PC-9 (cell line): ENCODE results near the gene LMNTD2. TPM values are rescaled to one million over a fixed set of nuclear protein-coding genes. Genes with fewer than 3 reads are reported as not detected.

Source experiments
- BruUV-seq: library from RNA; stranded (reverse); fragments of 400-500 nt; replicated peaks from 2 replicates; lab custom pipeline; 2021; lab: Mats Ljungman, UMichigan
- CTCF ChIA-PET: fragments of 300-600 bp; sonication (Branson Sonifier 250); formaldehyde crosslinking; loops from one replicate; lab custom pipeline; 2022; ENCODE audit warnings: antibody characterized with exemption; lab: Charles Lee
- POLR2A ChIA-PET: fragments of 300-600 bp; sonication (Branson Sonifier 250); formaldehyde crosslinking; loops from one replicate; lab custom pipeline; 2022; ENCODE audit warnings: antibody characterized with exemption; ENCODE audit not compliant: unreplicated experiment; lab: Charles Lee
- DNase-seq, 2 experiments: peaks; one replicate each; pipeline versions ENCODE4 v3.0.0 to v3.0.0-alpha.2; 2015 to 2022; ENCODE audit warnings: mixed read lengths in 1 of 2
- H2AFZ ChIP-seq: fragments of 200-600 bp; sonication (generic); 2 replicates; pipeline ENCODE4 v1.8.1; 2017; ENCODE audit warnings: antibody characterized with exemption
- H3F3A ChIP-seq: fragments of 200-600 bp; sonication (generic); 2 replicates; pipeline ENCODE4 v1.8.1; 2017; ENCODE audit warnings: antibody characterized with exemption, mild to moderate bottlenecking, low read depth; ENCODE audit not compliant: insufficient read depth
- H3K27ac ChIP-seq: fragments of 200-600 bp; sonication (generic); 2 replicates; pipeline ENCODE4 v1.6.1; 2016; ENCODE audit warnings: mixed run types
- H3K27me3 ChIP-seq: fragments of 200-600 bp; sonication (generic); 2 replicates; pipeline ENCODE4 v1.6.1; 2016; ENCODE audit warnings: low read depth, mixed run types; ENCODE audit not compliant: insufficient read depth
- H3K36me3 ChIP-seq: fragments of 200-600 bp; sonication (generic); 2 replicates; pipeline ENCODE4 v1.6.1; 2016; ENCODE audit warnings: low read depth, mixed run types
- H3K4me1 ChIP-seq: fragments of 200-600 bp; sonication (generic); replicated peaks from 2 replicates; pipeline ENCODE4 v1.6.1; 2016; ENCODE audit warnings: mixed run types; ENCODE audit not compliant: insufficient read depth
- H3K4me2 ChIP-seq: fragments of 200-600 bp; sonication (generic); 2 replicates; pipeline ENCODE4 v1.6.1; 2017; ENCODE audit warnings: mixed run types
- H3K4me3 ChIP-seq: fragments of 200-600 bp; sonication (generic); 2 replicates; pipeline ENCODE4 v1.6.1; 2016; ENCODE audit warnings: mixed run types
- H3K79me2 ChIP-seq: fragments of 200-600 bp; sonication (generic); 2 replicates; pipeline ENCODE4 v1.6.1; 2017; ENCODE audit warnings: low read depth, mixed run types
- H3K9me2 ChIP-seq: fragments of 200-600 bp; sonication (generic); 2 replicates; pipeline ENCODE4 v1.8.1; 2017; ENCODE audit warnings: mild to moderate bottlenecking; ENCODE audit not compliant: insufficient read depth
- H3K9me3 ChIP-seq: fragments of 200-600 bp; sonication (generic); 2 replicates; pipeline ENCODE4 v1.8.1; 2016; ENCODE audit warnings: low read depth; ENCODE audit not compliant: insufficient read depth
- H4K20me1 ChIP-seq: fragments of 200-600 bp; sonication (generic); 2 replicates; pipeline ENCODE4 v1.8.1; 2017; ENCODE audit not compliant: insufficient read depth
- CTCF ChIP-seq: fragments of 200-600 bp; sonication (generic); conservative IDR thresholded peaks from 2 replicates; pipeline ENCODE4 v1.6.1; 2017; ENCODE audit warnings: mixed run types, antibody characterized with exemption, mild to moderate bottlenecking, moderate library complexity
- EZH2 ChIP-seq: fragments of 200-600 bp; sonication (generic); IDR thresholded peaks from 2 replicates; pipeline ENCODE4 v1.8.0; 2017; ENCODE audit warnings: antibody characterized with exemption, low read depth
- intact Hi-C: fragments of 100-400 bp; cut with micrococcal nuclease; formaldehyde crosslinking; loops from one replicate; pipeline ENCODE4 v1.10.0; 2022; ENCODE audit not compliant: unreplicated experiment
- total RNA-seq: library from RNA; stranded (reverse); gene quantifications from 2 replicates; pipeline ENCODE4 v1.2.3, GENCODE V29; 2021

LMNTD2 gene
- total RNA-seq, 1 experiment from 2014 or later = 16.3 TPM

- H3K79me2 ChIP-seq = peaks cover 3% of the 10 kb centered on the region
- no peaks in the 10 kb centered on the region for H3K9me3 ChIP-seq
- intact Hi-C loops = no loop called here
- DNase-seq = no peak
- no peak overlapping the region for H3K27ac ChIP-seq
- no peaks in the 10 kb centered on the region; the same call in 1 of the 2 replicates for H3F3A ChIP-seq
- H3K4me3 ChIP-seq = no peak overlapping the region
- no peak for TF ChIP-seq CTCF
- no peak for TF ChIP-seq EZH2
- H3K4me2 ChIP-seq = no peak overlapping the region
- no peaks in the 10 kb centered on the region for H3K9me2 ChIP-seq
- peaks cover 9% of the 10 kb centered on the region for H4K20me1 ChIP-seq
- BruUV-seq = no TSS peak
- no peaks in the 10 kb centered on the region for H3K36me3 ChIP-seq
- H2AFZ ChIP-seq = no peak overlapping the region
- ChIA-PET CTCF (no interaction called here), POLR2A (no interaction called here)
- no peaks in the 10 kb centered on the region for H3K4me1 ChIP-seq
- H3K27me3 ChIP-seq = no peaks in the 10 kb centered on the region
These were observed 26.1 kb upstream of the LMNTD2 start for GRCh38 chr11:586376-587316.

GRCh38 chr11:584287-584686 lies 23.7 kb upstream of the LMNTD2 start:
- H3K4me1 ChIP-seq = no peaks in the 10 kb centered on the region
- no peak overlapping the region for H2AFZ ChIP-seq
- no peaks in the 10 kb centered on the region for H3K36me3 ChIP-seq
- H3K4me2 ChIP-seq = no peak overlapping the region
- H3F3A ChIP-seq = no peaks in the 10 kb centered on the region; the same call in 1 of the 2 replicates
- no peaks in the 10 kb centered on the region for H3K9me2 ChIP-seq
- no TSS peak for BruUV-seq
- H4K20me1 ChIP-seq = peaks cover 24% of the 10 kb centered on the region
- no peak overlapping the region for H3K27ac ChIP-seq
- no peak for TF ChIP-seq CTCF
- no peak for TF ChIP-seq EZH2
- H3K9me3 ChIP-seq = no peaks in the 10 kb centered on the region
- no peak for DNase-seq
- H3K27me3 ChIP-seq = no peaks in the 10 kb centered on the region
- ChIA-PET POLR2A (no interaction called here), CTCF (no interaction called here)
- intact Hi-C loops = no loop called here
- H3K4me3 ChIP-seq = no peak overlapping the region
- peaks cover 27% of the 10 kb centered on the region for H3K79me2 ChIP-seq

- no peaks in the 10 kb centered on the region for H3K27me3 ChIP-seq
- peaks cover 47% of the 10 kb centered on the region for H4K20me1 ChIP-seq
- no TSS peak for BruUV-seq
- H3K4me1 ChIP-seq = peaks cover 16% of the 10 kb centered on the region
- H3K4me3 ChIP-seq = no peak overlapping the region
- CTCF ChIA-PET = no interaction called here
- H3K4me2 ChIP-seq = no peak overlapping the region
- no peak for TF ChIP-seq EZH2
- no peak for TF ChIP-seq CTCF
- no peaks in the 10 kb centered on the region for H3K9me2 ChIP-seq
- POLR2A ChIA-PET = no interaction called here
- no peaks in the 10 kb centered on the region for H3K9me3 ChIP-seq
- no peaks in the 10 kb centered on the region; the same call in 1 of the 2 replicates for H3K36me3 ChIP-seq
- intact Hi-C loops = no loop called here
- no peak for DNase-seq
- no peak overlapping the region for H2AFZ ChIP-seq
- no peaks in the 10 kb centered on the region for H3F3A ChIP-seq
- H3K27ac ChIP-seq = no peak overlapping the region
- H3K79me2 ChIP-seq = peaks cover 52% of the 10 kb centered on the region
These were observed 21.2 kb upstream of the LMNTD2 start for GRCh38 chr11:581752-582151.
